Measurements from ENCODE around the gene ELK4.

- TF ChIP-seq POLR2A (IDR thresholded peaks at IDR 0.05; ENCODE audit: low read length) (no peak), GATA1 (IDR thresholded peaks at IDR 0.05; ENCODE audit: low read depth, low read length) (no peak)
These were observed 56.4 kb downstream of the ELK4 start for GRCh38 chr1:205575294-205575885.
